22Rv1 (cell line): ENCODE results near the gene MYO10.

ENCODE experiments used
- ZFX ChIP-seq: fragments of 450-650 bp; IDR thresholded peaks from 2 replicates; pipeline ENCODE4 v1.6.1; 2017; ENCODE audit warnings: antibody characterized with exemption, borderline replicate concordance
- TF ChIP-seq, protein P1 (sequence below): fragments of 450-650 bp; IDR thresholded peaks from 2 replicates; pipeline ENCODE4 v1.5.1; 2017; ENCODE audit warnings: mild to moderate bottlenecking

GRCh38 chr5:16976625-16977008 lies 40.5 kb upstream of the MYO10 start:
- no peak for TF ChIP-seq ZFX
- TF ChIP-seq, protein P1, sequence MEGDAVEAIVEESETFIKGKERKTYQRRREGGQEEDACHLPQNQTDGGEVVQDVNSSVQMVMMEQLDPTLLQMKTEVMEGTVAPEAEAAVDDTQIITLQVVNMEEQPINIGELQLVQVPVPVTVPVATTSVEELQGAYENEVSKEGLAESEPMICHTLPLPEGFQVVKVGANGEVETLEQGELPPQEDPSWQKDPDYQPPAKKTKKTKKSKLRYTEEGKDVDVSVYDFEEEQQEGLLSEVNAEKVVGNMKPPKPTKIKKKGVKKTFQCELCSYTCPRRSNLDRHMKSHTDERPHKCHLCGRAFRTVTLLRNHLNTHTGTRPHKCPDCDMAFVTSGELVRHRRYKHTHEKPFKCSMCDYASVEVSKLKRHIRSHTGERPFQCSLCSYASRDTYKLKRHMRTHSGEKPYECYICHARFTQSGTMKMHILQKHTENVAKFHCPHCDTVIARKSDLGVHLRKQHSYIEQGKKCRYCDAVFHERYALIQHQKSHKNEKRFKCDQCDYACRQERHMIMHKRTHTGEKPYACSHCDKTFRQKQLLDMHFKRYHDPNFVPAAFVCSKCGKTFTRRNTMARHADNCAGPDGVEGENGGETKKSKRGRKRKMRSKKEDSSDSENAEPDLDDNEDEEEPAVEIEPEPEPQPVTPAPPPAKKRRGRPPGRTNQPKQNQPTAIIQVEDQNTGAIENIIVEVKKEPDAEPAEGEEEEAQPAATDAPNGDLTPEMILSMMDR, result no peak
